HG02938 (cell line): ENCODE data around the gene ZFAND3.

Experiments used
- ATAC-seq: cut with Tn5 transposase; IDR thresholded peaks from one replicate; pipeline ENCODE4 v1.9.1; 2021; ENCODE audit warnings: mild to moderate bottlenecking, moderate library complexity; ENCODE audit not compliant: unreplicated experiment

ZFAND3 gene

DNA sequence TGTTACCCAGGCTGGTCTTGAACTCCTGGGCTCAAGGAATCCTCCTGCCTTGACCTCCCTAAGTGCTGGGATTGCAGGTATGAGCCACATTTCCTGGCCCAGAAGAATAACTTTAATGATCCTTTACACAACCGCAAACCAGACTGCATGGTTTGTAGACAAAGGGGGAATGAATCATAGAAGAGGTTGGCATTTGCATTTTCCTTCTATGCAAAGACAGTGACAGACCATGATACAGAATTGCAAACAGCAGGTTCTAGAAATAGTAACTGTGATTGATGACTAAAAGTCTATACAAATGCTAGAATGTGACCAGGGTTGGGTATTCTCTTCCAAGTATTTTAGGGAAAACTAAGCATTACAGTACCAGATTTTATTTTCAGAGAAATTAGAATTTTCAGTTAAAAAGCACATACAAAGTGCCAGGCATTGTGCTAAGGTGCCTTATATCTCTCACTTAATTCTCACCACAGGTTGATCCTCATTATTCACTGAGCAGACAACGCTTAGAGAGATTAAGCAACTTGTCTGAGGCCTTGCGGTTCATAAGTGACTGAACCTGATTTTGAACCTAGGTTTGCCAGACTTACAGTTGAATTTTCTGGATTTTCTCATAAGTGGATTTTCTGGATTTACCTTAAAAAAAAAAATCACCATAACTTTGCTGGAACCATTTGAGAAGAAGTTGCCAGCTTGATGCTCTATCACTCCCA is 146.6 kb downstream of the ZFAND3 start:
- peak; percentile 52 for ATAC-seq

DNA sequence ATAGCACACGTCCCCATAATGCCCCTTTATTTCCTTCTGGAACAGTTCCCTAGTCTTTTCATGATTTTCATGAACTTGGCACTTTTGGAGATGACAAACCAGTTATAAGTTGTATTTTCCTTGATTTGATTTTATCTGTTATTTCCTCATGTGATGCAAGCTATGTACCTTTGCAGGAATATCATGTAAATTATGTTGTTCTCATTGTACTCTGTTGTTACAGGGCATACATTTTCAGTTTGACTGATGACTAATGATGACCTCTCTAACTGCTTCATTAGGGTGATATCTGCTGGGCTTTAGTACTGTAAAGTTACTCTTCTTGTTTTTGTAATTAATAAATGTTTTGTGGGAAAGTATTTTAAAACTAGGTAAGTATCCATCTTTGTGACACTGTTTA is 147.3 kb downstream of the ZFAND3 start:
- ATAC-seq = no peak

DNA sequence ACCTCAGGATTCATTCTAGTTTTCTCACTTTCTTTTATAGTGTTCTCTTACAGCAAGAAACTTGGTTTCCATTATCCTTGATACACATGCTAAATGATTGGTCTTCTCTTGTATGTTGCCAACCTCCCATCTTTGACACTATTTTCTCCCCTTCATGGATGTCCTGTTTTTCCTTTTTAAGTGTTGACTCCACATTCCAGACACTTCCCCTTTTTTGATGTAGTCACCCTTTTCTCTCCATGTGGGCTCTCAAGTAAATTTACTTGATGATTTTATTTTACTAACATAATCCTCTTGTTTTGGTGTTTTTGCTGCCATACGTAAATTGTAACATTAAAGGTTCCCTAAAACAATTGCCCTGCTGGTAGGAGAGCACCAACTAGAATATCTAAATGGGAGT is 148.1 kb downstream of the ZFAND3 start:
- ATAC-seq = no peak

DNA sequence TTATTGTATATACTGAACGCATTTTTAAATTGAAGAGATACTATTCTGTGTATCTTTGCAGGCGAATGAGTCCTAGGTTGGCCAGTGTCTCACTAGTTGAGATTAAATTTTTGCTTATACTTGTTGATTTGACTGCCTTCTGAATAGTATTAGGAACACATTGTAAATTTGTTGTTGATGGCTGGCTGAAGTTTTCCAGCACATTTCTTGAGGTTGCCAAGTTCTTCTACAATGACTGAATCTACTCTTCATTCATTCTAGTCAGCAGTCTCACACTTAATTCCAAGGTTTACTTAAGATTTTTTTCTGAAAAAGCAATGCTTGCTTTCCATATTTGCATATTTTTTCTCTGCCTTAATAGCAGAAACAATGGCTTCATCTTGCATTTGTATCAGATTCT is 151.7 kb downstream of the ZFAND3 start:
- ATAC-seq = no peak

DNA sequence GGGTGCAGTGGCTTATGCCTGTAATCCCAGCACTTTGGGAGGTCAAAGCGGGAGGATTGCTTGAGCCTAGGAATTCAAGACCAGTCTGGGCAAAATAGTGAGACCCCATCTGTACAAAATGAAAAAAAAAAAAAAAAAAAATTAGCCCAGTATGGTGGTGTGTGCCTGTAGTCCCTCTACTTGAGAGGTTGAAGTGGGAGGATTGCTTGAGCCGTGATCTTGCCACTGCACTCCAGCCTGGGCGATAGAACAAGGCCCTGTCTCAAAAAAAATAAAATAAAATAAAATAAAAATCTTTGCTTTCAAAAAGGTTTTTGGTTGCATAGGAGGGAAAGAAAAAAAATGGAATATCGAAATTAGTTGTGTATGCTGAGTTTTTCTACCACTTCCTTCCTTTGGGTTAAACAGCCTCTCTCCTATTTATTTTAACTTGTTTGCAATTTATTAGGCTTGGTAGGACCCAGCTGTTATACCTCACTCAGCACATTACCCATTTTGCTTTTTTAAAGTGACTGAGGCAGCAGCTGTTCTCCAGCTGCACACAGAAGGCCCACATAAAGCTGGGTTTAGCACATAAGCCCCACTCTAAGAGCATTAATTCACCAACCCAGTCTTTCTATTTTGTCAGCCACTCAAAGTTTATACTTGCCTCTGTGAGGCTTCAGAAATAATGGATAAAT is 152.3 kb downstream of the ZFAND3 start:
- ATAC-seq = no peak

DNA sequence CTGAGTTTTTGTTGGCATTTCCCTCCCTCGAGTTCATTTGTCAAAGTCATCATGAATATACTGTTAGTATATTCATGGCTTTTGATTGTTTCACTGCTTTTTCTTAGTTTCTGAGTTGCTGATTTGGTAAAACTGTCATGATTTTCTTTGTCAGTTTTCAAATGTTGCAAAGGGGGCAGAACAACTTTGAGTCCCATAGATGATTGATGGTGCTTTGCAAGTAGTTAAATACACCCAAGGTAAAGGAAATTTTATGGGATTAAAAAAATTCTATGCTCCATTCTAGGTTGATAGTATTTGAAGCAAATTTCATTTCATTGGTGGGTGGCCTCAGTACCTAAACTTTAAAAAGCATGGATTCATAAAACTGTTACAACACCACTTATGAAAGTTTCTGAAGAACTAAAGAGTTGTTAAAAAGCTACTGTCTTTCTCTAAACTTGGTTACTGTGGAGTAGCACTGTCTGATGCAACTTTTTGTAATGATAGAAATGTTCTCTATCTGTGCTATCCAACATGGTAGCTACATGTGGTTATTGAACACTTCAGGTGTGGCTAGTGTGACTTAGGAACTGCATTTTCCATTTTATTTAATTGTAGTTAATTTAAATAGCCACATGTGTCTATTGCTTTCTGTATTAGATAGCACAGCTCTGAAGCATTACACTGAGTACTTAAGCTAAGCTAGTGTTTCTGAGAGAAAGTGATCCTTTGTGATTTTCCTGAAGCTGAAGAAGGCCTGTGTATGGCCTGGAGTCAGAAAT is 153.6 kb downstream of the ZFAND3 start:
- ATAC-seq = no peak

DNA sequence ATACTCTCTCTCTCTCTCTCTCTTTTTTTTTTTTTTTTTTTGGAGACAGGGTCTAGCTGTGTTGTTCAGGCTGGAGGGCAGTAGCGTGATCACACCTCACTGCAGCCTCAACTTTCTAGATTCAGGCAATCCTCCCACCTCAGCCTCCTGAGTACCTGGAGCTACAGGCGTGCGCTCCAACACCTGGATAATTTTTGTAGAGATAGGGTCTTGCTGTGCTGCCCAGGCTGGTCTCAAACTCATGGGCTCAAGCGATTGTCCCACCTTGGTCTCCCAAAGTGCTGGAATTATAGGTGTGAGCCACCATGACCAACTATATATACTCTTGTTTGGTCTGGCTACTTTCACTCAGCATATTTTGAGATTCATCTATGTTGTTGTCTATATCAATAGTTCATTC is 154.9 kb downstream of the ZFAND3 start:
- ATAC-seq = no peak

DNA sequence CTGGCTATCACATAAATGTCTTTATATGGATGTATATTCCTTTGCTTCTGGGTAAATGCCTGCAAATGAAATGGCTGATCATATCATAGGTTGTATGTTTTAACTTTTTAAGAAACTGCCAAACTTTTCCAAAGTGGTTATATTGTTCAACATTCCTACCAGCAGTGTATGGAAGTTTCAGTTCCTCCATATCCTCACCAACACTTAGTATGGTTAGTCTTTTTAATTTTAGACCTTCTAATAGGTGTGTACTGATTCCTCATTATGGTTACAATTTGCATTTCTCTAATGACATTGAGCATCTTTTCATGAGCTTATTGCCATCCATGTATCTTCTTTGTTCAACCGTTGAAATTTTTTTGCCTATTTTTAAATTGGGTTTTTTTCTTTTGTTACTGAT is 155.4 kb downstream of the ZFAND3 start:
- no peak for ATAC-seq

DNA sequence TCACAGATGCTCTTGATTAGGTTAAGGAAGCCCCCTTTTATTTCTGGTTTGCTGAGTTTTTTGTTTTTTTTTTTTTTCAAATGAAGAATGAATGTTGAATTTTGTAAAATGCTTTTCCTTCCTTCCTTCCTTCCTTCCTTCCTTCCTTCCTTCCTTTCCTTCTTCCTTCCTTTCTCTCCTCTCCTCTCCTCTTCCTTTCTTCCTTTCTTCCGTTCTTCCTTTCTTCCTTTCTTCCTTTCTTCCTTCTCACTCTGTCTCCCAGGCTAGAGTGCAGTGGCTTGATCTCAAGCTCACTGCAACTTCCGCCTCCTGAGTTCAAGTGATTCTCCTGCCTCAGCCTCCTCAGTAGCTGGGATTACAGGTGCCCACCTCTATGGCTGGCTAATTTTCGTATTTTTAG is 158.2 kb downstream of the ZFAND3 start:
- ATAC-seq = no peak

DNA sequence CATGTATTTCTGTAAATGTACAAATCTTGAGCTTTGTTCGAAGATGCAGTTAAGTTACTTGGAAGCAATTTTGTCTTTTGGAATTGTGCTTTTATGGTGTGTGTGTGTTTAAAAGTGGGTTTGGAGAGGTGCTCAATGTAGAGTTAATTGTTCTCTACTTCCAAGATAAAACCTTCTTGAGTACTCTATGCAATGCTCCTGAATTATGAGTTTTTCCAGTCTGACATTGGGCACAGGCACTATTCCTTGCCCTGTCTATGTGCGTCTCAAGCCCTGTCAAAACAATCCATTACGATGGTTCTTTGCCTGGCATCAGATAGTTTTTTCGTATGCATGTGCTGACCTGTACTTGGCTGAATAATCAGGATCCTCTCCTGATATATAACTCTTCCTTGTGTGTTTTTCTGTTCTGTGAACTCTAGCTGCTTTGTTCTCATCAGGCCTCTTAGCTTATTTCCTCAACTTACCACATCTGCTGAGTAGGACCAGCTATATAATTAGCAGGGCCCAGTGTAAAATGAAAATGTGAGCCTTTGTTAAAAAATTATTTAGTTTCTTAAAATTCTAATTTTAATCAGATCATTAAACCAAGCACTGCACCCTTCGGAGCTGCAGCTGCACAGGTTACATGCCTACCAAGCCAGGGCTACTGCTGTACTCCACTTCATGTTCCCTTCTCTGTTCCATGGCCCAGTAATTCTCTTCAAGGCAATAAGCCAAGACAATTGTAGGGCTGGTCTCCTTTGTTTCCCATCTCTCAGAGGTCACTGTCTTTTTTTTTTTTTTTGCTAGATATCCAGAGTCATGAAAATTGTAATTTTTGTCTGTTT is 160.1 kb downstream of the ZFAND3 start:
- ATAC-seq = no peak

DNA sequence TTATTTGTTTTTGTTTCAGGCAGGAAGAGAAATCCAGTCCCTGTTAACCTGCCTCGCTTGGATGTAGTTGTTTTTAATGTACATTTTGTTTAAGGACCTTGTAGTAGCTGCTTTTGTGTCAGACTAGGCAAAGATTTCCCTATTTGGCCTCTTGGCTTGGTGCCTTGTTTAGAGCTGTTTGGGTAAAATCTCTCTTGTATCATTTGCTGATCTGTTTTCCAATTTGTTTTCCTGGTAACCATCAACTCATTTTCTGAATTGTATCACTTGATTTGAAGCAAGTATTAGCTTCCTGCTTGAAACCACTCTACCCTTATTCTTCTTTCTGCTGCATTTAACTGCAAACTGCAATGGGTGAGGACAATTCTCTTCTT is 160.7 kb downstream of the ZFAND3 start:
- no peak for ATAC-seq

DNA sequence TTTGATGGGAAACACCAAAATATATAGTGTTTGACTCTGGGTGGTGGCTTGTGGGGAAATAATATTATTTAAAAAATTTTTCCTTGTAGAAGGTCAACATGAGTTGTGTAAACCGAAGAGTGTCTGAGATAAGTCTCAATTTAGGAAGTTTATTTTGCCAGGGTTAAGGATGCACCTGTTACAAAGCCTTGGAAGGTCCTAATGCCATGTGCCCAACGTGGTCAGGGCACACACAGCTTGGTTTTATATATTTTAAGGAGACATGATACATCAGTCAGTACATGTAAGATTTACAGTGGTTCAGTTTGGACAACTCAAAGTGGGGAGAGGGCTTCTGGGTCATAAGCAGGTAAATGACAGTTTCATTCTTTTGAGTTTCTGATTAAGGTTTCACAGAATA is 162.1 kb downstream of the ZFAND3 start:
- no peak for ATAC-seq

DNA sequence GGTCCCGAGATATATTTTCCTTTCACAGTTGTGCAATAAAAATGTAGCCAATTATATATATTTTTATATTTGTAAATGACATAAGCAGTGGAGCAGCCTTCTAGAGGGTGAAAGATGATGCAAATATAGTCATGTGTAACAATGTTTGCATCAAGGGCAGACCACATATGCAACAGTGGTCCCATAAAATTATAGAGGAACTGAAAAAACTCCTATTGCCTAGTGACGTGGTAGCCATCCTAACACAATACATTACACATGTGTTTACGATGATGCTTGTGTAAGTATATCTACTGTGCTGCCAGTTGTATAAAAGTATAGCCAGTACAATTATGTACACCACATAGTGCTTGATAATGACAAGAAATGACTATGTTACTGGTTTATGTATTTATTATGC is 162.8 kb downstream of the ZFAND3 start:
- ATAC-seq = no peak

DNA sequence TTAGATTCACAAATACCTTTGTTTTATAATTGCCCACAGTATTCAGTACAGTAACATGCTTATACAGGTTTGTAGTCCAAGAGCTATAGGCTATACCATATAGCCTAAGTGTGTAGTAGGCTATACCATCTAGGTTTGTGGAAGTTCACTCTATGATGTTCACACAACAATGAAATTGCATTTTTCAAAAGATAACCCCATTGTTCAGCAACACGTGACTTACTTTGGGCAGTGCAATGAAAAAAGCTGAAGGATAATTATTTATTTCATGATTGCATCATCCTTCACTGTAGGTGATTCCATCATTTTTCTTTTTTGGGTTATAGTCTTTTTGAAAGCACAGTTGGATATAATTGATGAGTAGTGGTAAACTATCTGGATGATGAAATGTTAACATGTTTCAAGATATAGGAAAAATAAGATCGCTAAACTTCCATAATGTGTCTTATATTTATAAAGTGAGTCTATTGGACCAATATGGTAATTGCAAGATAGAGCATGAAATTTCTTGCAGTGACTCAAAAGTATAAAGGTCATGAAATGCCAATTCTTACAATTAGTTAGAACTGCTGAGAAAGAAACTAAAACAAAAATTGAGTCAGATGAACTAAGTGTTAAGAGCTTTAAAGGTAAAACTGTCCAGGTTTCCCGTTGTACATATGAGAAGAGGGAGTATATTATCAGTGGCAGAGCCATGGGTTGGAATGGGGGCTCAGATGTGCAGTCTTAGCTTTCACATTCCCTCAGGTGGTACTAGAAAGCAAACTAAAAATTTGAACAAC is 164.4 kb downstream of the ZFAND3 start:
- ATAC-seq = no peak

DNA sequence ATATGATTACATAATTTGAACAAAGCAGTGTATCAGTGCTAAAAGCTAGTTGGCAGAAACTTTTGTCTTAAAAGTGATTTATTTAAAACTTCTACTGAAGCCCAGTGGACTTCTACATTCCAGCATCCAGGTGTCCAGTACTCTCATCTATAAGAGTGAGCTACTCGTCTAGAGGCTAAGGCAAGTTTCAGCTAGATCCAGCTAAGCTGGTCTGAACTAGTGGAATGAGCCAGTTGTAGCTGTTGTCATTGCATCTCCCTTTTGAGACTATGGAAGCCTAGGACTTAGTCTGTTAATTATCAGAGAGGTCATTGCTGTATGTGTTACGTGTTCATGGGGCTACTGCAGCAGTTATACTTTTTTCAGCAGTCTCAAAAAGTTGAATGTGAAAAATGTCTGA is 165.1 kb downstream of the ZFAND3 start:
- no peak for ATAC-seq

DNA sequence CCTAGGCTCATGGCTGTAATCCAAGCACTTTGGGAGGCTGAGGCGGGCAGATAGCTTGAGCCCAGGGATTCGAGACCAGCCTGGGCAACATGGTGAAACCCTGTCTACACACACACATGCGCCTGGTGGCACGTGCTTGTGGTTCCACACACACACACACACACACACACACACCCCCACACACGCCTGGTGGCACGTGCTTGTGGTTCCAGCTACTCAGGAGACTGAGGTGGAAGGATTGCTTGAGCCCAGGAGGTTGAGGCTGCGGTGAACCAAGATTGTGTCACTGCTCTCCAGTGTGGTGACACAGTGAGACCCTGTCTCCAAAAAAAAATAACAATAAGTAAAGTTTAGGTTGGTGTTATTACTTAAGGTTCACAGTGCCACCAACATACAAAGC is 165.8 kb downstream of the ZFAND3 start:
- ATAC-seq = no peak

DNA sequence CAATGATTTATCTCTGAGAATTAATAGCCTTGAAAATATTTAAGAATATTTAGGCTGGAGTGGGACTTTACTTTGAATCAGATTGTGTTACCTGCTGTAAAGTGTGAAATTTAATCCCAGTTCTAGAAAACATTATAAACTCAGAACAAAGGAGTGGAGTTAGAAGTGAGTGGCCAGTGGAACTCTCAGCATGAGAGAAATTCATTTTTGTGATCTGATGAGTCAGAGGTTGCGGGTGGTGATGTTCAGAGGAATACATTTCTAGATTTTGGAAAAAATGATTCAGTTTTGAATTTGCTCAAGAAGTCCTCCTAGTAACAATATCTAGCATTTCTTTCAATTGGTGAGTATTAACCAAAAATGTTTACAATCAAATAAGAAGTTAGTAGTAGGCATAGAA is 167.5 kb downstream of the ZFAND3 start:
- no peak for ATAC-seq

DNA sequence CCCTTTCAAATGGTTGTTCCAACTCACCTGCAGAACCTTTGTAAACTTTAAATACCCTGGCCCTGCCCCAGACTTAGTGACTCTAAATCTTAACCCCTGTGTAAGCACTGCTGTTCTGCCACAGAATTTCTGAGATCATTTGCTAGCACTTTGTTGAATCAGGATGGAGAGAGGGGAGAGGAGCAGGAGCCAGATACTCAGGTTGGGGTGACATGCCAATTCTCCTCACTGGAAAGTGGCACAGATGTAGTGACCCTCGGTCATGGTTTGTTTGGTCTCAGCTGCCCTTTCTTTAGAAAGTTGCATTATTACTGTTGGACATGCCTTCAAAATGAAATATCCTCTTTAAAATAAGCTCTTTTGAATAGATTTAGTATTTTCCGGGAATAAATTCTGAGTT is 168.0 kb downstream of the ZFAND3 start:
- ATAC-seq = no peak

DNA sequence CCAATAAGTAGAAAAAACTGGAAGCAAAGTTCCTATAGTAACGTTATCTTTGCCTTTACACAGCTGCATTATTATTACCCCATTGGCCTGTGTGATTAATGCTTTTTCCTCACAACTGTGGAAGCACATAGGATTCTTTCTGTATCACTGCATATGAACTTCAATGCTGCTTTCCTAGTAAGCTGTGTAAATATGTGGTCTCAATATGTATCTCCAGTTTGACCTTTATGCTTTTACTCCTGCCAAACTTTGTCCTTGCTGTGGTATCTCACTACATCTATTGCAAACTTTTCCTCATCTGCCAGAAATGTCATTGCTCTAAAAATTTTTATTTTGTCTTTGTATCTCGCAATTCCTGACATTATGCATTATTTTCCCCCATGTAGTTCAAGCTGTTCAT is 168.6 kb downstream of the ZFAND3 start:
- no peak for ATAC-seq

DNA sequence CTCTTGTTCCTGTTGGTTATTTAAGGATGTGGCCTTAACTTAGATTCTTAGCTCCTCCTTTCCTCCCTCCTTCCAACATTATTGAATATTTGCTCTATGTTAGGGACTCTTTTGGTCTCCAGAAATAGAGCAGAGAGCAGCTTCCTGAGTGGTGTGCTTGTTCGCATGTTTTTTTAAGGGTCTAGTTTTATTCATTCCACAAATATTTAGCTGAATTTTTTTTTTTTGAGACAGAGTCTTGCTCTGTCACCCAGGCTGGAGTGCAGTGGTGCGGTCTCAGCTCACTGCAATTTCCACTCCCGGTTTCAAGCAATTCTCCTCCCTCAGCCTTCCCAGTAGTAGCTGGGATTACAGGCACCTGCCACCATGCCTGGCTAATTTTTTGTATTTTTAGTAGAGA is 169.2 kb downstream of the ZFAND3 start:
- ATAC-seq = no peak
